GM21529 (cell line): ENCODE measurements around the gene KIRREL3.

ENCODE experiments used
- ATAC-seq: cut with Tn5 transposase; IDR thresholded peaks from one replicate; pipeline ENCODE4 v1.9.1; 2021; ENCODE audit not compliant: unreplicated experiment

KIRREL3 gene

DNA sequence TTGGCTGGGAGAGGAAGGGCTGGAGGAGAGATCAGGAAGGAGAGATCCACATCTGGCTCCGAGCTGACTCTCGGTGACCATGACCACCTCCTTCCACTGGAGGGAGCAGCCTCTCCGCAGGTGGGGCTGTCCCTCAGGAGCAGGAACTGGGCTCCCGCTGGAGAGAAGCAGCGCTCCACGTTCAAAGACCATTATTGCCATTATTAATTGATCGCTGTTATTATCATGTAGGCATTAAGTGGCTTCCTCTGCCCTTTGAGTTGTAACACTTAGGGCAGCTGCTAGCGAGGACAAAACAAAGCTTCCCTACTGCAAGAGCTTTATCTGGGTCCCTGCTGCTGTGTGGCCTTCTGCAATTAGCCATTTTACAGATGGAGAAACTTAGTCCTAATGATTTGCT is 393.2 kb downstream of the KIRREL3 start:
- peak; percentile 61 for ATAC-seq

GRCh38 chr11:126606484-126606883 is 394.1 kb downstream of the KIRREL3 start:
- no peak for ATAC-seq

GRCh38 chr11:126604461-126604860 is 396.1 kb downstream of the KIRREL3 start:
- no peak for ATAC-seq

DNA sequence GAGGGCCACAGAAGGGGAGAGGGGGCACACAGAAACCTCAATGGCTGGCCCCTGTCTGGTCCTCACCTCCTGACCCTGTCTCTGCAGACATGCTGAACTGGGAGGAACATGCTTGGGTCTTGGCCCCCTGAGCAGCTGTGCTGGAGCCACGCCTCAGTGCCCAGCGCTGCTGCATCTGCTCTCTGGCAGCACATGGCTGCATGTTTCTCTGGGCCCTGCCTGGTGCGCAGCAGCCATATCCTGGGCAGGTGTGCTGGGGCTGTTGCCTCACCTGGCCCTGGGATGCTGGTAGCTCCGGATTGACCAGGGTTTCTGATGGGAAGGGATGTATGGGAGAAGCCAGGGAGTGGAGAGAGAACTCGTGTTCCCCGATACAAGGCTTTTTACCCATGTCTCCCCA is 397.1 kb downstream of the KIRREL3 start:
- ATAC-seq = no peak

DNA sequence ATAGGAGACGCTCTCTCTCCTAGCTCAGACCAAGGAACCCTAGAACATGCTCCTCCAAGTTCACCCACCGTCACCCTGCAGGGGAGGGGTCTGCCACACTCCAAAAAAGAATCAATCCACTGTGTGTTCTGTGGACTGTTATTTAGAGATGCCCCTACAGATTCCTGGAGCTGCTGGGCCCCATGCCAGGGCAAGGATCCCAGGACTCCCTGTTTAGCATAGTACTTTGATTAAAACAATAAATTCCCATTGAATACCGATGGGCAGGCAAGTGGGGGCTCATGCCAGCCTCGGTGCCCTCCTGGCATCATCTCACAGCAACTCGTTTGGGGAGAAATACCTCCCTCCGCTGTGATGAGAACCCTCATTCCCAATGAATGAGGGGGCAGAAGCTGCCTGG is 397.6 kb downstream of the KIRREL3 start:
- ATAC-seq = no peak

- ATAC-seq = no peak
These were observed 398.1 kb downstream of the KIRREL3 start for GRCh38 chr11:126602349-126602940.

DNA sequence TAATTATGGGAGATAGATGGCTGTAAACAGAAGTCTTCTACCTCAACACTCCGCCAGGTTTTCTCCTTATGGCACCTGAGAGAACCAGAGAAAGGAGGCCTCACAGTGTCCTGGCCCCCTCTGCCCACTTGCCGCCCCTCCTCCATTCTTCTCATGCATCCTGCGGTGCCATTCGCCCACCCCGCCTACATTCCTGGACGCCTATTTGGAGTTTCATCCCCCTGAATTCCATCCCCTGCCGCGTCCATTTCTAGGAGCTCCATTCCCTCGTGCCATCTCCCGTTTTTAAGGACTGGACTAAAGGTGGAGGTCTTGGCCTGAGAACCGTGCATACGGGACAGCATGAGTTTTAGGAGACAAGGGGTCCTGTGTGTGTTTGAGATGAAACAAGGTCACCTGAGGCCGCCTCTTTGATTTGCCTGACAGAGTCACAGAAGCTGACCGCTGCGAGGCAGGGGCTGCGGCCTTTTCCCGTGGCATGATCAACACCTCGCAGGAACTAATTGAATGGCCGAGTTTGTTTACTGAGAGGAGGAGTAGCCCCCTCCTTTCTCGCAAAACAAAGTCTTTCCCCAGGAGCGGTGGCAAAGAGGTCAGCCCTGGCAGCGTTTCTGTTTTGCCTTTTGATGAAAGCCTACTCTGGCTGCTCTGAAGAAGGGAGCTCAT is 398.9 kb downstream of the KIRREL3 start:
- ATAC-seq = no peak

- ATAC-seq = no peak
These were observed 399.4 kb downstream of the KIRREL3 start for GRCh38 chr11:126601136-126601535.

GRCh38 chr11:126599217-126599897 is 401.2 kb downstream of the KIRREL3 start:
- no peak for ATAC-seq

DNA sequence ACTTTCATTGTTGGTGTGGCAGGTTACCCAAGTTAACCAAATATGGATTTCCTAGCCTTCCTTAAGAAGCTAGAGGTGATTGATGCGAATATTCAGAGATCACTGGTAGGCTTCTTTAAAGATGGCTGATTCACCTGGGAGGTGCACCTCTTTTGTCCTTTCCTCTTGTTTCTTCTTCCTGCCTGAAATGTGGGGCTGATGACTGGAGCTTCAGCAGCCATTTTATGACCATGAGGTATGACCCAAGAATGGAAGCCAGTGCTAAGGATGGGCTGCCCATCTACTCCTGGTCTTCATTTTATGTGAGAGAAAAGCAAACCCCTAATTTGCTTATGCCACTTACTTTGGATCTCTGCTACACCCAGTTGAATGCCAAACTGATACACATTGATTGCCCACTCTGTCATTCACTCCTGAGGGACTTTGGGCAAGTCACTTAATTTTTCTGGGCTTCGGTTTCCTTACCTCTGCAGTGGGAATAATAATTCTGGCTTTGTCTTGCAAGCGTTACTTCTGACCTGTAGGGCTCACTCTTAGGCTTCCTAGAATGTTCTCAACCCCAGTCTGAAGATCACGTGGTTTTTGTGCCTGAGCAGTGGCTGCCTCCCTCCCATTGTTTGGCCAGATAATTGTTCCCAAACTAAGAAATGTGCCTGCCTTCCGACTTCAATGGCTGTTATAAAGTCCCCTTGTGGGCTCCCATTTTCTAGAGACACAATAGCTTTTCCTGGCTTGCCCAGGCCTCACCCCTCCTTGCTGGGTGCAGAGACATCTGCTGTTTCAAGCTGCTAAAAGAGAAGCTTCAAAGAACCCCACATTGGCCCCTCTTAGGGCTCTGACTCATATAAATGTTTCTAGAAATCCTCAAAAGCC is 402.0 kb downstream of the KIRREL3 start:
- no peak for ATAC-seq

DNA sequence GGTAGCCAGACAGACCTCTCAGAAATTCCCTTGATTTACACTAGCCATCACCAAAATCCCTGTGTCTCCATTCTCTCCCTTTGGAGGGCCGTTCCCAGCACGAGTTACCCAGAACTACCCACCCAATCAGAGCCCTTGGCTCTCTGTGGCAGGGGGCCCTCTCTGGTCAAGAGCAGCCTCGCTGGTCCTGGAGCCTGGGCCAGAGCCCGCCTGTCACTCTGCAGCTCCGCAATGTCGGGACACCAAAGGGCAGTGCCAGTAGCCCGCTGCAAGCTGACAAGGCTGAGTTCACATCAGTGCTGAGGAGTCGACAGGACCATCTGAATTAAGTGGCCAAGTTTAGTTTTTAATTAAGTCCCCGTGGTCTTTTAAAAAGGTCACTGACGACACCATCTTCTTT is 403.5 kb downstream of the KIRREL3 start:
- no peak for ATAC-seq

GRCh38 chr11:126596474-126596873 is 404.1 kb downstream of the KIRREL3 start:
- ATAC-seq = no peak

- no peak for ATAC-seq
These were observed 405.0 kb downstream of the KIRREL3 start for GRCh38 chr11:126595560-126595959.

DNA sequence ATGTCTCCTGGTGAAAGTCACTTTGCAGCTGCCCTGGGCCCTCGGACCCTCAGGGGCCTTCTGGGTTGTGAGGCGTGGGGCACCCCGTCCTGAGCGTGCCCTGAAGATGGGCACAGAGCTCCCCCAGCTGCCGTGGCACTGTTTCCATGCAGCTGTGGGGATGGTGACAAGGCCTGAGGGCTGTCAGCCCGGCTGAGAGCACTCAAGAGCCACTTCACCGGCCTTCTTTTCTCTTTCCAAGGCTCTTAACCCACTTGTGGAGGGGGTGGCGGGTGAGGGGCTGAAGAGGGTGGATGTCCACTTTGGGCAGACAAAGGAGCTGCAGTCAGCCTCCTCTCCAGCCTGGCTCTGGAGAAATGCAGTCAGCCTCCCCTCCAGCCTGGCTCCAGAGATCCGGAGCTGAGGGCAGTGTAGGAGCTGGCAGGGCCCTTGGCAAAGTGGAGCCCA is 405.6 kb downstream of the KIRREL3 start:
- no peak for ATAC-seq

GRCh38 chr11:126592496-126593410 is 407.8 kb downstream of the KIRREL3 start:
- ATAC-seq = no peak

DNA sequence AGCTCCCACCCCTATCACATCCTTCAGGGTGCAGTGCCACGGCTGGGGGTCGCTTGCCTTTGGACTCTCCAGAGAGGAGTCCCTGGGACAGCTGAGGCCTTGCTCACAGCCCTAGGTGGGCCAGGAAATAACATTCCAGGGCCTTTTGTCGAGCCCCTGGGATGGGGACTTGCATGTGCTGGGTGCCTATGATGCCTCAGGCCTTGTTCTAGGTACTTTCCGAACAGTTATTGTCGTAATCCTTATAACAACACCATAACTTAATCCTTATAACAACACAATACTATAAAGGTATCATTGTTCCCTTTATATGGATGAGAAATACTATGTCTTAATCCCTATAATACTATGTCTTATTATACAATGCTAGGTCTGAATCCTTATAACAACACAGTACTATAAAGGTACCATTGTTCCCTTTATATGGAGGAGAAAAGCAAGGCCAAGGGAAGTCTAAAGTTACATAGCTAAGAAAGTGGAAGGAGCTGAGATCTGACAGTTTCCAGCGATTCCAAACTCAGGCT is 408.5 kb downstream of the KIRREL3 start:
- no peak for ATAC-seq

- ATAC-seq = no peak
These were observed 411.1 kb downstream of the KIRREL3 start for GRCh38 chr11:126589492-126589803.

- no peak for ATAC-seq
These were observed 411.7 kb downstream of the KIRREL3 start for GRCh38 chr11:126588630-126589491.

- ATAC-seq = no peak
These were observed 413.0 kb downstream of the KIRREL3 start for GRCh38 chr11:126587541-126587940.
